Measurements from ENCODE around the gene SHC1.

The SHC1 gene

DNA sequence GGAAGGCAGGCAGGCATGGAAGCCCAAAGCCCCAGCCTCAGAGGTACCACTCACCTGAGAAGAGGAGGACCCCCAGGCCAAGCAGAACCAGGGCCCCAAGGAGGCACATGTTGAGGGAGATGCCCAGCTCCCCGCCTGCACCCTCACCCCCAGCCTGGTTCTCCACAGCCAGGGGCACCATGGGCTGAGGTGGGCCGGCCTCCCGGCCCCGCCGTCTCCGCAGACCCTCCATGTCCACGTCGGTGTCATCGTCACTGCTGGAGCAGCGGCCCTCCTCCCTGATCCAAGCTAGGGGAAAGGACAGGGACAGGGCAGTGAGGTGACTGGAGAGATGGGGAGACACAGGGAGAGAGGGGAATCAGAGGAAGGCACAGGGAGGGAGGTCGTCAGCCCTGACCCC lies 22.5 kb downstream of the SHC1 start:
- no peak overlapping the region for H3K27ac ChIP-seq (ENCODE audit: extremely low read depth, low read depth, low read length)
- no peaks in the 10 kb centered on the region for H3K9me3 ChIP-seq (ENCODE audit: control insufficient read depth, insufficient read depth, low read depth, low read length)
- ChIA-PET CTCF (interaction anchor here (0.6 to 1.7 kb wide), 2 partner anchors 35 to 94 kb away, joined by 4 read pairs; partner anchors contain the start of gene FLAD1), POLR2A (interaction anchor here (0.9 kb wide), 1 partner anchor 25 kb away, joined by 3 read pairs; no protein-coding TSS in a partner anchor)
- H3K36me3 ChIP-seq (ENCODE audit: control insufficient read depth in 2 of 2, insufficient read depth in 1 of 2, low read length in 2 of 2): peaks cover 0 to 28% of the 10 kb centered on the region in 2 experiments; a peak in 1 of 3 replicates
- no peak overlapping the region for H3K4me3 ChIP-seq (ENCODE audit: low read depth, low read length)
- TF ChIP-seq ZNF610 (tag by site-specific recombination; IDR thresholded peaks at IDR 0.05; ENCODE audit: borderline replicate concordance) (no peak), ZNF600 (tag by site-specific recombination; IDR thresholded peaks at IDR 0.05) (no peak), ZNF211 (tag by site-specific recombination; IDR thresholded peaks at IDR 0.05; ENCODE audit: low read depth) (no peak), ZNF792 (tag by site-specific recombination; IDR thresholded peaks at IDR 0.05) (no peak), SCRT1 (tag by site-specific recombination; IDR thresholded peaks at IDR 0.05; ENCODE audit: borderline replicate concordance) (no peak), ZNF114 (tag by site-specific recombination; IDR thresholded peaks at IDR 0.05) (no peak)
- TF ChIP-seq, protein P1, sequence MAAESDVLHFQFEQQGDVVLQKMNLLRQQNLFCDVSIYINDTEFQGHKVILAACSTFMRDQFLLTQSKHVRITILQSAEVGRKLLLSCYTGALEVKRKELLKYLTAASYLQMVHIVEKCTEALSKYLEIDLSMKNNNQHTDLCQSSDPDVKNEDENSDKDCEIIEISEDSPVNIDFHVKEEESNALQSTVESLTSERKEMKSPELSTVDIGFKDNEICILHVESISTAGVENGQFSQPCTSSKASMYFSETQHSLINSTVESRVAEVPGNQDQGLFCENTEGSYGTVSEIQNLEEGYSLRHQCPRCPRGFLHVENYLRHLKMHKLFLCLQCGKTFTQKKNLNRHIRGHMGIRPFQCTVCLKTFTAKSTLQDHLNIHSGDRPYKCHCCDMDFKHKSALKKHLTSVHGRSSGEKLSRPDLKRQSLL (tag by site-specific recombination; IDR thresholded peaks at IDR 0.05): no peak
- no peaks in the 10 kb centered on the region for H3K4me1 ChIP-seq (ENCODE audit: control insufficient read depth, insufficient read depth, low read length)

DNA sequence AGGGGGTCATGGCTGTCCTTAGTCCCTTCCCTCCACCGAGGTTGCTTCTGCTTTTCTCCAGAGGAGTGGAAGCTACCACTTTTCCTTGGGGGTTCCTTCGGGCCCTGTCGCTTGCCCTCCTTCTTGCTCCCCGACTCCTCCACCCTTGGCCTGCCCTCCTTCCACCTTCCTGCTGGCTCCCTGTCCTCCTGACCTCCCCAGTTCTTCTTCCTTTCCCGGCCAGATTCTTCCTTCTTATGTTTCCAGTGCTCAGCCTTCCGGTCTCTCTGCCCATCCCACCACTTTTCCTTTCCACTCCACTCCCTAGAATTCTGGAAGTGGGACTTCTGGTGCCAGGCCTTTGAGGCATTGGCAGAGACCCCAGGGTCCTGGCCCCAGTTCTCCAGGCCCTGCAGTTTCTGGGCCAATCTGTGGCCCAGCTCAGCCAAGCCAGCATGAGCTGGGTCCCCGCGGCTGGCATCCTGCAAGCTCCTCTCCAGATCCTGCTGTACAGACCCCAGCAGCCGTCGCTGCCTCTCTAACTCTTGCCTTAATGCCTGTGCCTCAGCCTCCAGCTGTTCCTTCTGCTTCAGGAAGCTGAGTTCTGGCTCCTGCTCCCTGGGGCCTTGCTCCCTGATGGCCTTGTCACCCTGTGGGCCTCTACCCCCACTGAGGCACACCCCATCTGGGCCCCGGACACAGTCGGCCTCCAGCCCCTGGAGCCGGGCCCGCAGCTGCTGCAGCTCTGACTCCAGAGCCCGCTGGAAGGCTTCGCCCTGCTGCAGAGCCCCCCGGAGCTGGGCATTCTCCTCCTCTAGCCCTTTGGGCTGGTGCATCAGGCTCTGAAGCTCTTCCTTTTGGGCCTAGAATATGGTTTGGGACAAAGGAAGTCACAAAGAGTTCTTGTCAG lies 24.3 kb downstream of the SHC1 start:
- H3K36me3 ChIP-seq (ENCODE audit: control insufficient read depth in 2 of 2, insufficient read depth in 1 of 2, low read length in 2 of 2): peaks cover 0 to 27% of the 10 kb centered on the region in 2 experiments; a peak in 1 of 3 replicates
- CTCF ChIA-PET: interaction anchor here (0.6 to 1.5 kb wide), 6 partner anchors 36 to 120 kb away, joined by 3 to 4 read pairs (median 3); no protein-coding TSS in a partner anchor
- no peak overlapping the region for H3K27ac ChIP-seq (ENCODE audit: extremely low read depth, low read depth, low read length)
- TF ChIP-seq PRDM10 (tag by site-specific recombination; IDR thresholded peaks at IDR 0.05) (peak; percentile 73), ZNF433 (tag by site-specific recombination; IDR thresholded peaks at IDR 0.05; ENCODE audit: low read depth) (no peak), ZIC2 (tag by site-specific recombination; IDR thresholded peaks at IDR 0.05) (peak; percentile 98)
- no peaks in the 10 kb centered on the region for H3K9me3 ChIP-seq (ENCODE audit: control insufficient read depth, insufficient read depth, low read depth, low read length)
- POLR2A ChIA-PET: interaction anchor here (1.3 kb wide), 1 partner anchor 9 kb away, joined by 3 read pairs; the partner anchor contains the start of gene PMVK
- no peaks in the 10 kb centered on the region for H3K4me1 ChIP-seq (ENCODE audit: control insufficient read depth, insufficient read depth, low read length)
- H3K4me3 ChIP-seq (ENCODE audit: low read depth, low read length): no peak overlapping the region

- H3K4me3 ChIP-seq (ENCODE audit: low read depth, low read length): no peak overlapping the region
- no peaks in the 10 kb centered on the region for H3K9me3 ChIP-seq (ENCODE audit: control insufficient read depth, insufficient read depth, low read depth, low read length)
- H3K27ac ChIP-seq (ENCODE audit: extremely low read depth, low read depth, low read length): no peak overlapping the region
- peaks cover 0 to 20% of the 10 kb centered on the region in 2 experiments; a peak in 1 of 3 replicates for H3K36me3 ChIP-seq (ENCODE audit: control insufficient read depth in 2 of 2, insufficient read depth in 1 of 2, low read length in 2 of 2)
- no peak for TF ChIP-seq ZNF830 (tag by site-specific recombination; IDR thresholded peaks at IDR 0.05; ENCODE audit: low read depth)
- no peak for TF ChIP-seq KLF9 (tag by site-specific recombination; IDR thresholded peaks at IDR 0.05; ENCODE audit: low read depth)
- no peak for TF ChIP-seq ZNF202 (tag by site-specific recombination; IDR thresholded peaks at IDR 0.05; ENCODE audit: borderline replicate concordance)
- TF ChIP-seq ZNF114 (tag by site-specific recombination; IDR thresholded peaks at IDR 0.05): no peak
- TF ChIP-seq, protein P1 (tag by site-specific recombination; IDR thresholded peaks at IDR 0.05): no peak
- no peak for TF ChIP-seq ZBTB1 (tag by site-specific recombination; IDR thresholded peaks at IDR 0.05)
- no peak for TF ChIP-seq ZNF510 (tag by site-specific recombination; IDR thresholded peaks at IDR 0.05; ENCODE audit: insufficient replicate concordance)
- TF ChIP-seq ZFP3 (tag by site-specific recombination; IDR thresholded peaks at IDR 0.05; ENCODE audit: low read depth): no peak
- TF ChIP-seq REPIN1 (tag by site-specific recombination; IDR thresholded peaks at IDR 0.05; ENCODE audit: low read depth): no peak
- ChIA-PET POLR2A (interaction anchor here (1.3 kb wide), 1 partner anchor 9 kb away, joined by 3 read pairs; the partner anchor contains the start of gene PMVK), CTCF (interaction anchor here (0.6 to 1.6 kb wide), 7 partner anchors 21 to 120 kb away, joined by 3 to 7 read pairs (median 4); partner anchors contain the start of gene ADAM15)
- H3K4me1 ChIP-seq (ENCODE audit: control insufficient read depth, insufficient read depth, low read length): no peaks in the 10 kb centered on the region
Measured at GRCh38 chr1:154945160-154945961, 25.2 kb downstream of the SHC1 start.

Data from HEK293 (cell line).